GM18502 (cell line): ENCODE data around the gene MAB21L3.
A peak's percentile ranks its signal among the peaks of the same experiment; 100 is the strongest.
"Not testable (repeated sequence)": the region's sequence is repeated elsewhere in the genome, so short reads cannot be mapped to it uniquely, and the experiment has no call there.

ENCODE experiments used
- ATAC-seq: cut with Tn5 transposase; IDR thresholded peaks from one replicate; pipeline ENCODE4 v1.9.1; 2021; ENCODE audit warnings: mild to moderate bottlenecking; ENCODE audit not compliant: unreplicated experiment, poor library complexity

MAB21L3 gene

GRCh38 chr1:116131866-116132605 is 20.8 kb downstream of the MAB21L3 start:
- ATAC-seq, result no peak

GRCh38 chr1:116133696-116134475 is 22.7 kb downstream of the MAB21L3 start:
- no peak for ATAC-seq

GRCh38 chr1:116134476-116134773 is 23.2 kb downstream of the MAB21L3 start:
- ATAC-seq, result no peak

- ATAC-seq, result no peak
These were observed 27.1 kb downstream of the MAB21L3 start for GRCh38 chr1:116138277-116138792.

GRCh38 chr1:116139592-116140134 is 28.5 kb downstream of the MAB21L3 start:
- no peak for ATAC-seq

DNA sequence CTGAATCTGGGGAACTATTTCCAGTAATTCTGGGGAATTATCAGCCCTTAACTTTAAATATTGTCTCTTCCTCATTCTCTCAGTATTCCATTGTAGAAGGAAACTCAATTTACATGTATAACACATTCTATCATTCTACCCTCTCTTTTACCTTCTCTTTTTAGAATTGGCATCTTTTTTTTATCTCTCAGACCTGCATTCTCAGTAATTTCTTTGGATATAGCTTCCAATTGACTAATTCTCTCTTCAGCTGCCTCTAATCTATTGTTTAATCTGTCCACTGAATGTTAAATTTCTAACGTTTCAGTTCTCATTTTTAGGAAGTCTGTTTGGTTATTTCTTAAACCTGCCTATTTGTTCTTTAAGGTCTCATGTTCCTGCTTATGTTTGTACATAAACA is 33.0 kb downstream of the MAB21L3 start:
- no peak for ATAC-seq

DNA sequence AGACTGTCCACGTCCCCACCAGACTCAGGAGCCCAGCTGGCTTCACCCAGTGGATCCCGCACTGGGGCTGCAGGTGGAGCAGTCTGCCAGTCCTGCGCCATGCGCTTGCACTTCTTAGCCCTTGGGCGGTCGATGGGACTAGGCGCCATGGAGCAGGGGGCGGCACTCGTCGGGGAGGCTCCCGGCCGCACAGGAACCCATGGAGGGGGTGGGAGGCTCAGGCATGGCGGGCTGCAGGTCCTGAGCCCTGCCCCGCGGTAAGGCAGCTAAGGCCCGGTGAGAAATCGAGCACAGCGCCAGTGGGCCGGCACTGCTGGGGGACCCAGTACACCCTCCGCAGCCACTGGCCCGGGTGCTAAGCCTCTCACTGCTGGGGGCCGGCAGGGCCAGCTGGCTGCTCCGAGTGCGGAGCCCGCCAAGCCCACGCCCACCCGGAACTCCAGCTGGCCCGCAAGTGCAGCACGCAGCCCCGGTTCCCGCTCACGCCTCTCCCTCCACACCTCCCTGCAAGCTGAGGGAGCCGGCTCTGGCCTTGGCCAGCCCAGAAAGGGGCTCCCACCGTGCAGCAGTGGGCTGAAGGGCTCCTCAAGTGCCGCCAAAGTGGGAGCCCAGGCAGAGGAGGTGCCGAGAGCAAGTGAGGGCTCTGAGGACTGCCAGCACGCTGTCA is 35.4 kb downstream of the MAB21L3 start:
- not testable (repeated sequence) for ATAC-seq

- ATAC-seq, result no peak
These were observed 35.9 kb downstream of the MAB21L3 start for GRCh38 chr1:116147114-116147510.

DNA sequence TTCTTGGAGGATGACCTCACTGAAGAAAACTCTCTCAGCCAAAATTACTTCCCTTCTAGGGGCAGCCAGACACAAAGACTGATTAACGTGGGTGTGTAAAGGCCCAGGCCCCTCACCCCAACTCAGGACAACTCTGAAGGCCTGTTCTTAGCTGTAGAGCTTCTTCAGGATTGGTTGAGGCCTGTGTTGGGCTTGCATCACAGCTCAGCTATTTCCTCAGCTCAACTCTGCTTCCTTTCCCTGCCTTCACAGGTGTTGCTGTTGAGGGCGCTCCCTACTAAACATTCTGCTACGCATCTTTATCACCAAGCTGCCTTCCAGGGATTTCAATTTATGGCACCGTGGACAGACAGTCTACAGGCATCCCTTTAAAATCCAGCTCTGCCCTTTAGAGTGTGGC is 36.8 kb downstream of the MAB21L3 start:
- no peak for ATAC-seq

GRCh38 chr1:116148967-116149366 is 37.8 kb downstream of the MAB21L3 start:
- no peak for ATAC-seq

DNA sequence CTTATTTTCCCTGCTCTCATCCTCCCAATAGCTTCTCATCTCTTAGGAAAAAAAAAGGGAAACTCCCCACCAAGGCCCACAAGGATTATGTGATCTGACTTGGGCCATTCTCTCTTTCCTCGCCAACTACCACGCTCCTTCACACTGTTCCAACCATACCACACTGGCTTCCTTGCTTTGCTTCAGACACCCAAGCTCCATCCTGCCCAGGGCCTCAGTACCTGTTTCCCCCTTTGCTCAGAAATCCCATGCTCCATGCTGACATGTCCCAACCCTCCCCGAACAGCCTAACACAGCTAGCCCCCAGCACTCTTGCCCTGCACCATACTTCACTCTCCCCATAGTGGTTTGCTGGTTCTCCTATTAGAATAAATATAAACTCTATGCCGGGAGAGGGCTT is 39.2 kb downstream of the MAB21L3 start:
- ATAC-seq, result no peak

GRCh38 chr1:116151739-116152576 is 40.8 kb downstream of the MAB21L3 start:
- ATAC-seq, result peak; percentile 99

DNA sequence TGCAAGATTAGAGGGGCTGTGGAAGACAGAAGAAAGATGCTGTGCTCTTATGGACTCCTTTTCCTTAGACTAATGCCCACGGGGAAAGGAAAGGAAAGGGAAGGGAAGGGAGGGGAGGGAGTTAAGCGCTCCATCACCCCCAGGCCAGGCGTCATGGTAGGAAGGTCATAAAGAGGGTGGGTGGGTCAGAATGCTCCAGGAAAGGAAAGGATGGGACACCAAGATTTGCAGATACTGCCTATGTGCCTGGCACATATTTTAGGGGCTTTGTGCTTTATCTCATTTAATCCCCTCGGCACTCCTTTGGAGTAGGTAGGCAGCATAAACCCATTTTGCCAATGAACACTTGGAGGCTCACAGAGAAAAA is 41.4 kb downstream of the MAB21L3 start:
- no peak for ATAC-seq

GRCh38 chr1:116152950-116153691 is 41.9 kb downstream of the MAB21L3 start:
- ATAC-seq, result no peak

- ATAC-seq, result no peak
These were observed 42.5 kb downstream of the MAB21L3 start for GRCh38 chr1:116153692-116154031.

DNA sequence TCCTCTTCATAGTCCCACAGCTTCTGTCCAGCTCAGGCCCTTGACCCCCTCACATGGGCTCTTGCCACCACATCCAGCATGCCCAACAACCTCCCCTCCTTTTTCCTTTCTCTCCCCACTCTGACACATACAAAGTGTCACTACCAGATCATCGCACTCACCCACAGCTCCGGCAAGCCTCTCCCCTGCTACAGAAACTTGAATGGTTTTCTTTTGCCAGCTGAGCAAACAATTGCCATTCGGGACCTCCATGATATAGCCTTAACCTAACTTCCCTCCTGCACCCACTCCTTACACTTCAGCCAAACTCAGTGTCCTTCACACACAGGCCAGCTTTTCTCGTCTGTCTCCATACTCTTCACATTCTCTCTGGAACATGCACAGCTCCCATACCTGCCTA is 43.3 kb downstream of the MAB21L3 start:
- no peak for ATAC-seq

GRCh38 chr1:116157096-116157495 is 45.9 kb downstream of the MAB21L3 start:
- ATAC-seq, result no peak

- no peak for ATAC-seq
These were observed 48.0 kb downstream of the MAB21L3 start for GRCh38 chr1:116159177-116159576.

- ATAC-seq, result no peak
These were observed 48.4 kb downstream of the MAB21L3 start for GRCh38 chr1:116159611-116160010.

- ATAC-seq, result no peak
These were observed 50.2 kb downstream of the MAB21L3 start for GRCh38 chr1:116161390-116161789.
